ENCODE measurements around the gene GALP. TPM values are rescaled to one million over a fixed set of nuclear protein-coding genes. Genes with fewer than 3 reads are reported as not detected.

The GALP gene
- polyA plus RNA-seq, 4 donors = 0.43 TPM; not detected in 3

Other genes starting within 250 kb of the GALP start
- not detected for gene NLRP13, start 243.7 kb upstream of the GALP start, polyA plus RNA-seq (ENCODE audit: insufficient read length in 4 of 4)
- gene NLRP8, start 228.2 kb upstream of the GALP start, polyA plus RNA-seq (ENCODE audit: insufficient read length in 4 of 4) = under 1 TPM in 1 of 4 donors, not detected in 3; 0.03 TPM
- gene NLRP5, start 189.2 kb upstream of the GALP start, polyA plus RNA-seq (ENCODE audit: insufficient read length in 4 of 4) = under 1 TPM in 1 of 4 donors, not detected in 3; 0.06 TPM
- gene ZNF787, start 54.7 kb upstream of the GALP start, polyA plus RNA-seq (ENCODE audit: insufficient read length in 4 of 4) = 10 to 100 TPM; 14.0 to 26.2 (median 15.3) TPM
- gene ZNF444, start 34.7 kb upstream of the GALP start, polyA plus RNA-seq (ENCODE audit: insufficient read length in 4 of 4) = 10 to 100 TPM; 24.9 to 41.0 (median 27.5) TPM
- gene ZSCAN5B, start 21.8 kb downstream of the GALP start, polyA plus RNA-seq (ENCODE audit: insufficient read length in 4 of 4) = under 1 TPM in 2 of 4 donors, not detected in 2; 0.12 to 0.14 TPM
- under 1 TPM in 1 of 4 donors, not detected in 3; 0.05 TPM for gene ZSCAN5C, start 26.3 kb downstream of the GALP start, polyA plus RNA-seq (ENCODE audit: insufficient read length in 4 of 4)
- gene EDDM13, start 96.7 kb downstream of the GALP start, polyA plus RNA-seq (ENCODE audit: insufficient read length in 4 of 4) = 1 to 10 TPM in 3 of 4 donors, under 1 TPM in 1; 0.98 to 2.6 (median 2.1) TPM
- gene ZSCAN5A, start 138.8 kb downstream of the GALP start, polyA plus RNA-seq (ENCODE audit: insufficient read length in 4 of 4) = 10 to 100 TPM; 11.4 to 13.9 (median 12.9) TPM
- 10 to 100 TPM in 3 of 4 donors, 1 to 10 TPM in 1; 9.3 to 13.9 (median 10.5) TPM for gene ZNF582, start 217.5 kb downstream of the GALP start, polyA plus RNA-seq (ENCODE audit: insufficient read length in 4 of 4)
- gene ZNF583, start 228.3 kb downstream of the GALP start, polyA plus RNA-seq (ENCODE audit: insufficient read length in 4 of 4) = 10 to 100 TPM in 3 of 4 donors, 1 to 10 TPM in 1; 7.1 to 11.1 (median 10.7) TPM

All from right renal pelvis (tissue), 4 donors.